Measurements from ENCODE around the gene DKK3. TPM values are rescaled to one million over a fixed set of nuclear protein-coding genes. Genes with fewer than 3 reads are reported as not detected.
A peak's percentile ranks its signal among the peaks of the same experiment; 100 is the strongest.

The DKK3 gene
- total and polyA plus RNA-seq, 8 donors, result 21.8 to 63.8 (median 37.6) TPM

- WGBS, 5 donors, result 77 to 92% (median 81%) methylated on average over 5 of the region's 5 CpGs
- no peaks in the 10 kb centered on the region for H3K36me3 ChIP-seq
- no peaks in the 10 kb centered on the region for H3K27me3 ChIP-seq
- intact Hi-C loops (cut with DNase I; ENCODE audit: low total_unique reads), result no loop called here
- H3K27ac ChIP-seq, result peak overlapping the region in 1 of 5 donors; percentile 24
- H3K4me1 ChIP-seq, result peaks cover 1 to 40% (median 26%) of the 10 kb centered on the region in 4 donors
- DNase-seq, result no peak
- TF ChIP-seq EP300 (IDR thresholded peaks at IDR 0.05) (no peak), POLR2AphosphoS5 (IDR thresholded peaks at IDR 0.05) (no peak), POLR2A (IDR thresholded peaks at IDR 0.05) (no peak), CTCF (IDR thresholded peaks at IDR 0.05) (no peak)
- H3K9me3 ChIP-seq, result no peaks in the 10 kb centered on the region
- no peak overlapping the region for H3K4me3 ChIP-seq
Measured at GRCh38 chr11:11984563-11984962, 23.9 kb downstream of the DKK3 start.

- peaks cover 13 to 49% (median 32%) of the 10 kb centered on the region in 4 donors for H3K4me1 ChIP-seq
- no peak overlapping the region for H3K27ac ChIP-seq
- WGBS, 5 donors, result 68 to 95% (median 77%) methylated on average over 5 of the region's 5 CpGs
- no peak for TF ChIP-seq EP300 (IDR thresholded peaks at IDR 0.05)
- TF ChIP-seq CTCF (IDR thresholded peaks at IDR 0.05), result no peak
- TF ChIP-seq POLR2A (IDR thresholded peaks at IDR 0.05), result no peak
- TF ChIP-seq POLR2AphosphoS5 (IDR thresholded peaks at IDR 0.05), result no peak
- H3K4me3 ChIP-seq, result no peak overlapping the region
- intact Hi-C loops (cut with DNase I; ENCODE audit: low total_unique reads), result no loop called here
- no peaks in the 10 kb centered on the region for H3K9me3 ChIP-seq
- H3K27me3 ChIP-seq, result no peaks in the 10 kb centered on the region
- H3K36me3 ChIP-seq, result no peaks in the 10 kb centered on the region
- peak in 1 of 2 donors; percentile 16 for DNase-seq
Measured at GRCh38 chr11:11983427-11983826, 25.0 kb downstream of the DKK3 start.

- H3K27ac ChIP-seq, result peak overlapping the region in 1 of 5 donors; percentile 2
- WGBS, 5 donors, result 72 to 95% (median 88%) methylated on average over 2 of the region's 2 CpGs
Measured at GRCh38 chr11:11982975-11983374, 25.5 kb downstream of the DKK3 start.

GRCh38 chr11:11982461-11982860, 26.0 kb downstream of the DKK3 start:
- Histone ChIP-seq H3K27me3 (no peaks in the 10 kb centered on the region), H3K4me3 (no peak overlapping the region), H3K27ac (peak overlapping the region in 1 of 5 donors; percentile 2), H3K36me3 (no peaks in the 10 kb centered on the region), H3K4me1 (peaks cover 16 to 47% (median 32%) of the 10 kb centered on the region in 4 donors), H3K9me3 (no peaks in the 10 kb centered on the region)
- DNase-seq, result peak in 1 of 2 donors; percentile 19
- TF ChIP-seq EP300 (IDR thresholded peaks at IDR 0.05) (no peak), POLR2A (IDR thresholded peaks at IDR 0.05) (no peak), CTCF (IDR thresholded peaks at IDR 0.05) (no peak), POLR2AphosphoS5 (IDR thresholded peaks at IDR 0.05) (no peak)
- intact Hi-C loops (cut with DNase I; ENCODE audit: low total_unique reads), result no loop called here
- WGBS, 5 donors, result 85 to 100% (median 96%) methylated on average over 6 to 10 of the region's 10 CpGs

More at GRCh38 chr11:11982975-11983374, 25.5 kb downstream of the DKK3 start:
- H3K27me3 ChIP-seq, result no peaks in the 10 kb centered on the region
- TF ChIP-seq POLR2A (IDR thresholded peaks at IDR 0.05), result no peak
- intact Hi-C loops (cut with DNase I; ENCODE audit: low total_unique reads), result no loop called here
- no peaks in the 10 kb centered on the region for H3K9me3 ChIP-seq
- H3K36me3 ChIP-seq, result no peaks in the 10 kb centered on the region
- no peak overlapping the region for H3K4me3 ChIP-seq
- peaks cover 13 to 49% (median 30%) of the 10 kb centered on the region in 4 donors for H3K4me1 ChIP-seq
- no peak for DNase-seq

GRCh38 chr11:11981840-11982239, 26.6 kb downstream of the DKK3 start:
- H3K36me3 ChIP-seq, result no peaks in the 10 kb centered on the region
- no peak overlapping the region for H3K27ac ChIP-seq
- H3K9me3 ChIP-seq, result no peaks in the 10 kb centered on the region
- intact Hi-C loops (cut with DNase I; ENCODE audit: low total_unique reads), result no loop called here
- WGBS, 5 donors, result 88 to 100% (median 91%) methylated on average over 5 to 6 of the region's 6 CpGs
- H3K4me3 ChIP-seq, result no peak overlapping the region
- no peak for DNase-seq
- no peak for TF ChIP-seq EP300 (IDR thresholded peaks at IDR 0.05)
- no peak for TF ChIP-seq POLR2A (IDR thresholded peaks at IDR 0.05)
- no peak for TF ChIP-seq POLR2AphosphoS5 (IDR thresholded peaks at IDR 0.05)
- no peak for TF ChIP-seq CTCF (IDR thresholded peaks at IDR 0.05)
- peaks cover 23 to 52% (median 37%) of the 10 kb centered on the region in 4 donors for H3K4me1 ChIP-seq
- H3K27me3 ChIP-seq, result no peaks in the 10 kb centered on the region
